GM23338 (cell line): ENCODE results near the gene KRTAP5-3.

ENCODE experiments used
- EZH2 ChIP-seq: fragments of 200-600 bp; sonication (generic); IDR thresholded peaks from one replicate; pipeline ENCODE4 v1.8.0; 2017; ENCODE audit warnings: antibody characterized with exemption, mild to moderate bottlenecking, low read depth; ENCODE audit not compliant: unreplicated experiment
- EZH2phosphoT487 ChIP-seq: fragments of 200-600 bp; sonication (generic); IDR thresholded peaks from one replicate; pipeline ENCODE4 v1.8.1; 2018; ENCODE audit warnings: antibody characterized with exemption; ENCODE audit not compliant: unreplicated experiment
- JUNB ChIP-seq: IDR thresholded peaks from one replicate; pipeline ENCODE4 v1.6.1; 2016; ENCODE audit warnings: antibody characterized with exemption; ENCODE audit not compliant: unreplicated experiment
- POLR2AphosphoS5 ChIP-seq: IDR thresholded peaks from 2 replicates; pipeline ENCODE4 v1.6.1; 2016; ENCODE audit warnings: antibody characterized with exemption, low read depth
- STAT1 ChIP-seq: IDR thresholded peaks from one replicate; pipeline ENCODE4 v1.6.1; 2016; ENCODE audit warnings: antibody characterized with exemption; ENCODE audit not compliant: unreplicated experiment
- TF ChIP-seq, protein P1 (sequence below), 2 experiments: fragments of 200-600 bp in 1 of 2; sonication (generic) in 1 of 2; conservative IDR thresholded peaks; 2 replicates each; pipeline versions ENCODE4 v1.5.1 to v1.6.1; 2016 to 2017; ENCODE audit warnings: antibody characterized with exemption in 2 of 2, low read depth in 2 of 2, mild to moderate bottlenecking in 2 of 2, moderate library complexity in 1 of 2
- TF ChIP-seq, protein P2 (sequence below): IDR thresholded peaks from one replicate; pipeline ENCODE4 v1.6.1; 2018; ENCODE audit warnings: antibody characterized with exemption; ENCODE audit not compliant: unreplicated experiment
- TF ChIP-seq, protein P3 (sequence below): IDR thresholded peaks from 2 replicates; pipeline ENCODE4 v1.6.1; 2016; ENCODE audit warnings: antibody characterized with exemption
- TF ChIP-seq, protein P4 (sequence below): fragments of 250-450 bp; sonication (Bioruptor Pico); IDR thresholded peaks from 2 replicates; pipeline ENCODE4 v1.5.0; 2020; ENCODE audit warnings: mild to moderate bottlenecking, moderate library complexity

DNA sequence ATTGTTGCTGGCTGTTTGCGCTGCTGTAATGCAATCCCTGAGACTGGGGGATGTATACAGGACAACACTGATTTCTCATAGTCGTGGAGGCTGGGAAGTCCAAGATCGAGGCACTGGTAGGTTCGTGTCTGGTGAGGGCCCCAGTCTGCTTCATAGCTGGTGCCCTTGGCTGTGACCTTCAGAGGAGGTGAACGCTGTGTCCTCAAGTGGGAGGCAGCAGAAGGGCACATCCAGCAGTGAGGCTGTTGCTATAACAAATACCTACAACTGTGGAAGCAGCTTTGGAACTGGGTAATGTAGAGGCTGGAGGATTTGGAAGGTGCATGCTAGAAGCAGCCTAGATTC lies 42.6 kb upstream of the KRTAP5-3 start:
- TF ChIP-seq POLR2AphosphoS5 (no peak), EZH2 (no peak), JUNB (no peak), STAT1 (no peak), EZH2phosphoT487 (no peak)
- TF ChIP-seq, protein P1, sequence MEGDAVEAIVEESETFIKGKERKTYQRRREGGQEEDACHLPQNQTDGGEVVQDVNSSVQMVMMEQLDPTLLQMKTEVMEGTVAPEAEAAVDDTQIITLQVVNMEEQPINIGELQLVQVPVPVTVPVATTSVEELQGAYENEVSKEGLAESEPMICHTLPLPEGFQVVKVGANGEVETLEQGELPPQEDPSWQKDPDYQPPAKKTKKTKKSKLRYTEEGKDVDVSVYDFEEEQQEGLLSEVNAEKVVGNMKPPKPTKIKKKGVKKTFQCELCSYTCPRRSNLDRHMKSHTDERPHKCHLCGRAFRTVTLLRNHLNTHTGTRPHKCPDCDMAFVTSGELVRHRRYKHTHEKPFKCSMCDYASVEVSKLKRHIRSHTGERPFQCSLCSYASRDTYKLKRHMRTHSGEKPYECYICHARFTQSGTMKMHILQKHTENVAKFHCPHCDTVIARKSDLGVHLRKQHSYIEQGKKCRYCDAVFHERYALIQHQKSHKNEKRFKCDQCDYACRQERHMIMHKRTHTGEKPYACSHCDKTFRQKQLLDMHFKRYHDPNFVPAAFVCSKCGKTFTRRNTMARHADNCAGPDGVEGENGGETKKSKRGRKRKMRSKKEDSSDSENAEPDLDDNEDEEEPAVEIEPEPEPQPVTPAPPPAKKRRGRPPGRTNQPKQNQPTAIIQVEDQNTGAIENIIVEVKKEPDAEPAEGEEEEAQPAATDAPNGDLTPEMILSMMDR (conservative IDR thresholded peaks at IDR 0.05; ENCODE audit: low read depth in 2 of 2) = no peak
- TF ChIP-seq, protein P2, sequence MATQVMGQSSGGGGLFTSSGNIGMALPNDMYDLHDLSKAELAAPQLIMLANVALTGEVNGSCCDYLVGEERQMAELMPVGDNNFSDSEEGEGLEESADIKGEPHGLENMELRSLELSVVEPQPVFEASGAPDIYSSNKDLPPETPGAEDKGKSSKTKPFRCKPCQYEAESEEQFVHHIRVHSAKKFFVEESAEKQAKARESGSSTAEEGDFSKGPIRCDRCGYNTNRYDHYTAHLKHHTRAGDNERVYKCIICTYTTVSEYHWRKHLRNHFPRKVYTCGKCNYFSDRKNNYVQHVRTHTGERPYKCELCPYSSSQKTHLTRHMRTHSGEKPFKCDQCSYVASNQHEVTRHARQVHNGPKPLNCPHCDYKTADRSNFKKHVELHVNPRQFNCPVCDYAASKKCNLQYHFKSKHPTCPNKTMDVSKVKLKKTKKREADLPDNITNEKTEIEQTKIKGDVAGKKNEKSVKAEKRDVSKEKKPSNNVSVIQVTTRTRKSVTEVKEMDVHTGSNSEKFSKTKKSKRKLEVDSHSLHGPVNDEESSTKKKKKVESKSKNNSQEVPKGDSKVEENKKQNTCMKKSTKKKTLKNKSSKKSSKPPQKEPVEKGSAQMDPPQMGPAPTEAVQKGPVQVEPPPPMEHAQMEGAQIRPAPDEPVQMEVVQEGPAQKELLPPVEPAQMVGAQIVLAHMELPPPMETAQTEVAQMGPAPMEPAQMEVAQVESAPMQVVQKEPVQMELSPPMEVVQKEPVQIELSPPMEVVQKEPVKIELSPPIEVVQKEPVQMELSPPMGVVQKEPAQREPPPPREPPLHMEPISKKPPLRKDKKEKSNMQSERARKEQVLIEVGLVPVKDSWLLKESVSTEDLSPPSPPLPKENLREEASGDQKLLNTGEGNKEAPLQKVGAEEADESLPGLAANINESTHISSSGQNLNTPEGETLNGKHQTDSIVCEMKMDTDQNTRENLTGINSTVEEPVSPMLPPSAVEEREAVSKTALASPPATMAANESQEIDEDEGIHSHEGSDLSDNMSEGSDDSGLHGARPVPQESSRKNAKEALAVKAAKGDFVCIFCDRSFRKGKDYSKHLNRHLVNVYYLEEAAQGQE = no peak
- TF ChIP-seq, protein P3, sequence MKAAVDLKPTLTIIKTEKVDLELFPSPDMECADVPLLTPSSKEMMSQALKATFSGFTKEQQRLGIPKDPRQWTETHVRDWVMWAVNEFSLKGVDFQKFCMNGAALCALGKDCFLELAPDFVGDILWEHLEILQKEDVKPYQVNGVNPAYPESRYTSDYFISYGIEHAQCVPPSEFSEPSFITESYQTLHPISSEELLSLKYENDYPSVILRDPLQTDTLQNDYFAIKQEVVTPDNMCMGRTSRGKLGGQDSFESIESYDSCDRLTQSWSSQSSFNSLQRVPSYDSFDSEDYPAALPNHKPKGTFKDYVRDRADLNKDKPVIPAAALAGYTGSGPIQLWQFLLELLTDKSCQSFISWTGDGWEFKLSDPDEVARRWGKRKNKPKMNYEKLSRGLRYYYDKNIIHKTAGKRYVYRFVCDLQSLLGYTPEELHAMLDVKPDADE = no peak
- TF ChIP-seq, protein P4, sequence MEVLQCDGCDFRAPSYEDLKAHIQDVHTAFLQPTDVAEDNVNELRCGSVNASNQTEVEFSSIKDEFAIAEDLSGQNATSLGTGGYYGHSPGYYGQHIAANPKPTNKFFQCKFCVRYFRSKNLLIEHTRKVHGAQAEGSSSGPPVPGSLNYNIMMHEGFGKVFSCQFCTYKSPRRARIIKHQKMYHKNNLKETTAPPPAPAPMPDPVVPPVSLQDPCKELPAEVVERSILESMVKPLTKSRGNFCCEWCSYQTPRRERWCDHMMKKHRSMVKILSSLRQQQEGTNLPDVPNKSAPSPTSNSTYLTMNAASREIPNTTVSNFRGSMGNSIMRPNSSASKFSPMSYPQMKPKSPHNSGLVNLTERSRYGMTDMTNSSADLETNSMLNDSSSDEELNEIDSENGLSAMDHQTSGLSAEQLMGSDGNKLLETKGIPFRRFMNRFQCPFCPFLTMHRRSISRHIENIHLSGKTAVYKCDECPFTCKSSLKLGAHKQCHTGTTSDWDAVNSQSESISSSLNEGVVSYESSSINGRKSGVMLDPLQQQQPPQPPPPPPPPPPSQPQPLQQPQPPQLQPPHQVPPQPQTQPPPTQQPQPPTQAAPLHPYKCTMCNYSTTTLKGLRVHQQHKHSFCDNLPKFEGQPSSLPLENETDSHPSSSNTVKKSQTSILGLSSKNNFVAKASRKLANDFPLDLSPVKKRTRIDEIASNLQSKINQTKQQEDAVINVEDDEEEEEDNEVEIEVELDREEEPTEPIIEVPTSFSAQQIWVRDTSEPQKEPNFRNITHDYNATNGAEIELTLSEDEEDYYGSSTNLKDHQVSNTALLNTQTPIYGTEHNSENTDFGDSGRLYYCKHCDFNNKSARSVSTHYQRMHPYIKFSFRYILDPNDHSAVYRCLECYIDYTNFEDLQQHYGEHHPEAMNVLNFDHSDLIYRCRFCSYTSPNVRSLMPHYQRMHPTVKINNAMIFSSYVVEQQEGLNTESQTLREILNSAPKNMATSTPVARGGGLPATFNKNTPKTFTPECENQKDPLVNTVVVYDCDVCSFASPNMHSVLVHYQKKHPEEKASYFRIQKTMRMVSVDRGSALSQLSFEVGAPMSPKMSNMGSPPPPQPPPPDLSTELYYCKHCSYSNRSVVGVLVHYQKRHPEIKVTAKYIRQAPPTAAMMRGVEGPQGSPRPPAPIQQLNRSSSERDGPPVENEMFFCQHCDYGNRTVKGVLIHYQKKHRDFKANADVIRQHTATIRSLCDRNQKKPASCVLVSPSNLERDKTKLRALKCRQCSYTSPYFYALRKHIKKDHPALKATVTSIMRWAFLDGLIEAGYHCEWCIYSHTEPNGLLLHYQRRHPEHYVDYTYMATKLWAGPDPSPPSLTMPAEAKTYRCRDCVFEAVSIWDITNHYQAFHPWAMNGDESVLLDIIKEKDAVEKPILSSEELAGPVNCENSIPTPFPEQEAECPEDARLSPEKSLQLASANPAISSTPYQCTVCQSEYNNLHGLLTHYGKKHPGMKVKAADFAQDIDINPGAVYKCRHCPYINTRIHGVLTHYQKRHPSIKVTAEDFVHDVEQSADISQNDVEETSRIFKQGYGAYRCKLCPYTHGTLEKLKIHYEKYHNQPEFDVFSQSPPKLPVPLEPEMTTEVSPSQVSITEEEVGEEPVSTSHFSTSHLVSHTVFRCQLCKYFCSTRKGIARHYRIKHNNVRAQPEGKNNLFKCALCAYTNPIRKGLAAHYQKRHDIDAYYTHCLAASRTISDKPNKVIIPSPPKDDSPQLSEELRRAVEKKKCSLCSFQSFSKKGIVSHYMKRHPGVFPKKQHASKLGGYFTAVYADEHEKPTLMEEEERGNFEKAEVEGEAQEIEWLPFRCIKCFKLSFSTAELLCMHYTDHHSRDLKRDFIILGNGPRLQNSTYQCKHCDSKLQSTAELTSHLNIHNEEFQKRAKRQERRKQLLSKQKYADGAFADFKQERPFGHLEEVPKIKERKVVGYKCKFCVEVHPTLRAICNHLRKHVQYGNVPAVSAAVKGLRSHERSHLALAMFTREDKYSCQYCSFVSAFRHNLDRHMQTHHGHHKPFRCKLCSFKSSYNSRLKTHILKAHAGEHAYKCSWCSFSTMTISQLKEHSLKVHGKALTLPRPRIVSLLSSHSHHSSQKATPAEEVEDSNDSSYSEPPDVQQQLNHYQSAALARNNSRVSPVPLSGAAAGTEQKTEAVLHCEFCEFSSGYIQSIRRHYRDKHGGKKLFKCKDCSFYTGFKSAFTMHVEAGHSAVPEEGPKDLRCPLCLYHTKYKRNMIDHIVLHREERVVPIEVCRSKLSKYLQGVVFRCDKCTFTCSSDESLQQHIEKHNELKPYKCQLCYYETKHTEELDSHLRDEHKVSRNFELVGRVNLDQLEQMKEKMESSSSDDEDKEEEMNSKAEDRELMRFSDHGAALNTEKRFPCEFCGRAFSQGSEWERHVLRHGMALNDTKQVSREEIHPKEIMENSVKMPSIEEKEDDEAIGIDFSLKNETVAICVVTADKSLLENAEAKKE (CRISPR knock-in tag) = no peak
